Embryonic facial prominence (tissue), 1 donor: ENCODE measurements around the gene ACOXL.

ENCODE experiments used
- DNase-seq: peaks from one replicate; pipeline ENCODE4 v3.0.0-alpha.2; 2016; ENCODE audit errors: extremely low spot score

Gene ACOXL

GRCh38 chr2:111162718-111163331, 430.5 kb downstream of the ACOXL start:
- no peak for DNase-seq

GRCh38 chr2:111164078-111164477, 431.7 kb downstream of the ACOXL start:
- DNase-seq = no peak

- DNase-seq = no peak
These were observed 432.7 kb downstream of the ACOXL start for GRCh38 chr2:111165084-111165483.

DNA sequence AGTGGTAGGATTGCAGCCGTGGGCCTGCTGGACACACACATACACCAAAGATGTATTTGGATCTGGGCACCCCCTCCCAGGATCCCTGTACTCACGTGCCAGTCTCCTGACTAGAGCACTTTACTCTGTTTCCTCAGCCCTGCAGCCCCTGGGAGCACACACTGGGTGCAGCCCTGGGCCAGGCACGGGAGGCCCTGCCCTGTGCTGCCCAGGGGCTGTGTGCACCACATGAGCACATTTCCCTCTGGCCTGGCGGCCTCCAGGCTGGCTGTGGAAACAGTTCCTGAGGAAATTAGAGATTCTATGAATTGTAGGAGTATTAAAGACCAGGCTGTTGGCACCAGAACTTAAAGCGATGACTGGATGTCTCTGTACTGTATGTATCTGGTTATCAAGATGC, 433.7 kb downstream of the ACOXL start:
- no peak for DNase-seq

DNA sequence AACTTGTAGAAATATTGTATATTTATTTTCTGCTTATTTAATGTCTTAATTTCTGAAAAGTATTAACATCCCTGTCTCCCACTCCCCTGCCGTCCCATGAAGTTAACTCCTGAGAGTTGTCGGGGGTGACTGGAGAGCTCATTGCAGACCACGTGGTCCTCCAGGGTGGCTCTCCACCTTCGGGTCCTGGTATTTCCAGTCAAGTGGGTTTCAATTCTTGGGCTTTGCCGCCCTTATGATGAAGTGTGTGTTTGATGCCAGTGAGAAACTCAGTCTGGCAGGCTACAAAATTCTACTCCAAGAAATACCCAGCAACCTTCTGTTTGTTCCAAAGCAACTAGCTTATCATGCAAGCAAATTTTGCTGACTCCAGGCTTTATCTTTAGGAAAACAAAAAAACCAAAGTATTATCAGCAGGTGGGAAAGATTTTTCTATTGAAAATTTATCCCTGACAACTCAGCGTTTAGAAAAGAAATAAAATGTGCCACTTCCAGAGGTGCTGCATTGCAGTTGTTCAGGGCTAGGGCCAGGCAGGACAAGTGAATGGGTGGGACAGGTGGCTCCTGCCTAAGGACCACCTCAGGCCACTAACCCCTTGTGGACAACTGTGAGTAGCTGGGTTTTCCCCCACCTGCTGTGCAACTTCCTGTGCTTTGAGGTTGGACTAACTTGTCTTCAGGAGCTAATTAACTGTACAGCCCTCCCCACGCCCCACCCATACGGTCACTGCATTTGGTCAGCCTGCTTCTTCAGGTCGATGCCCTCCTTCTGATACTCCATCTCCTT, 434.9 kb downstream of the ACOXL start:
- DNase-seq = no peak

GRCh38 chr2:111167863-111168162, 435.4 kb downstream of the ACOXL start:
- no peak for DNase-seq
